ENCODE results near the gene WDFY4. TPM values are rescaled to one million over a fixed set of nuclear protein-coding genes. Genes with fewer than 3 reads are reported as not detected.

The WDFY4 gene
- total RNA-seq, 1 experiment from 2014 or later = 0.22 TPM

- Histone ChIP-seq H4K20me1 (ENCODE audit: insufficient read depth) (no peaks in the 10 kb centered on the region), H3K79me2 (ENCODE audit: insufficient read depth, low read length) (no peaks in the 10 kb centered on the region), H3K9ac (ENCODE audit: low read length) (no peak overlapping the region), H3K27ac (ENCODE audit: low read depth, low read length) (no peak overlapping the region), H3K4me3 (replicated peaks in 1 of 2; ENCODE audit: low read depth in 1 of 2, low read length in 2 of 2) (no peak overlapping the region), H3K4me1 (ENCODE audit: control insufficient read depth in 1 of 2, insufficient read depth in 2 of 2, low read length in 2 of 2) (no peaks in the 10 kb centered on the region), H3K9me2 (ENCODE audit: insufficient read depth) (no peaks in the 10 kb centered on the region), H3K36me3 (ENCODE audit: control insufficient read depth in 1 of 2, insufficient read depth in 2 of 2, low read length in 2 of 2) (no peaks in the 10 kb centered on the region), H3K9me3 (ENCODE audit: control insufficient read depth in 1 of 2, insufficient read depth in 1 of 2, low read depth in 1 of 2, low read length in 2 of 2) (no peaks in the 10 kb centered on the region), H3K4me2 (ENCODE audit: low read length) (no peak overlapping the region), H3K27me3 (ENCODE audit: insufficient read depth, low read length) (peaks cover 19% of the 10 kb centered on the region; the same call in 1 of the 2 replicates), H2AFZ (ENCODE audit: low read depth, low read length, poor library complexity, severe bottlenecking) (no peak overlapping the region)
- BruUV-seq (replicated peaks) = no TSS peak
- ATAC-seq (no peak), DNase-seq (ENCODE audit: low read depth, low spot score) (no peak)
- TF ChIP-seq REST (IDR thresholded peaks at IDR 0.05; ENCODE audit: low read depth) (no peak), FOSL1 (IDR thresholded peaks at IDR 0.05; ENCODE audit: low read depth) (no peak), MAX (IDR thresholded peaks at IDR 0.05) (no peak), POLR2A (IDR thresholded peaks at IDR 0.05; ENCODE audit: borderline replicate concordance, extremely low read depth, insufficient read depth, insufficient read length) (no peak), EGR1 (IDR thresholded peaks at IDR 0.05; ENCODE audit: low read depth) (no peak), SP1 (IDR thresholded peaks at IDR 0.05; ENCODE audit: low read depth) (no peak), SRF (IDR thresholded peaks at IDR 0.05; ENCODE audit: low read depth) (no peak), ZFX (IDR thresholded peaks at IDR 0.05) (no peak), JUND (IDR thresholded peaks at IDR 0.05) (no peak), POLR2AphosphoS5 (IDR thresholded peaks at IDR 0.05; ENCODE audit: low read depth, low read length) (no peak), ELF1 (IDR thresholded peaks at IDR 0.05; ENCODE audit: borderline replicate concordance, low read depth) (no peak)
- ChIA-PET CTCF (no interaction called here), RAD21 (ENCODE audit: low non-redundant PET in 1 of 2, low total read pairs in 2 of 2, uncharacterized antibody in 2 of 2, unreplicated experiment in 2 of 2) (no interaction called here), POLR2A (no interaction called here)
- intact Hi-C loops (cut with micrococcal nuclease) = no loop called here
These were observed 246.5 kb downstream of the WDFY4 start for GRCh38 chr10:48931188-48931587.
